Measurements from ENCODE around the gene OR51D1.

DNA sequence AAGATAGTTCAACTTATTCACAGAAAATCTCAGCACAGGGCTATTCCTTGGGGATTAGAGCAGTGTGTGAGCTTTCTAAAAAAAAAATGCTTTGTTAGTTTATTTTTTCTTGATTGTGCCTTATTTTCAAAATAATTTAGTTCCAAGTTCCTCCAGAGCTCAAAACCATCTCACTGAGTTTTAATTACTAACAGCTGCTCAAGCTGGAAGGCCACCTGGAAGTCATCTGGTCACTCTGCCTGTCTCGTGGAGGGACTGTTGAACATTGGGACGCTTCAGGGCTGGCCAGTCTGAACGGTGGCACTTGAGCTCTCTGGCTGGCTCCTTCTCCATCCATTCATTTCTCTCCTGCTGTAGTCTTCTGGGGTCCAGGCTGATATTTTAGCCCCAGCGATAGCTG lies 10.5 kb downstream of the OR51D1 start:
- TF ChIP-seq, protein P1, sequence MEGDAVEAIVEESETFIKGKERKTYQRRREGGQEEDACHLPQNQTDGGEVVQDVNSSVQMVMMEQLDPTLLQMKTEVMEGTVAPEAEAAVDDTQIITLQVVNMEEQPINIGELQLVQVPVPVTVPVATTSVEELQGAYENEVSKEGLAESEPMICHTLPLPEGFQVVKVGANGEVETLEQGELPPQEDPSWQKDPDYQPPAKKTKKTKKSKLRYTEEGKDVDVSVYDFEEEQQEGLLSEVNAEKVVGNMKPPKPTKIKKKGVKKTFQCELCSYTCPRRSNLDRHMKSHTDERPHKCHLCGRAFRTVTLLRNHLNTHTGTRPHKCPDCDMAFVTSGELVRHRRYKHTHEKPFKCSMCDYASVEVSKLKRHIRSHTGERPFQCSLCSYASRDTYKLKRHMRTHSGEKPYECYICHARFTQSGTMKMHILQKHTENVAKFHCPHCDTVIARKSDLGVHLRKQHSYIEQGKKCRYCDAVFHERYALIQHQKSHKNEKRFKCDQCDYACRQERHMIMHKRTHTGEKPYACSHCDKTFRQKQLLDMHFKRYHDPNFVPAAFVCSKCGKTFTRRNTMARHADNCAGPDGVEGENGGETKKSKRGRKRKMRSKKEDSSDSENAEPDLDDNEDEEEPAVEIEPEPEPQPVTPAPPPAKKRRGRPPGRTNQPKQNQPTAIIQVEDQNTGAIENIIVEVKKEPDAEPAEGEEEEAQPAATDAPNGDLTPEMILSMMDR (IDR thresholded peaks at IDR 0.05; ENCODE audit: borderline replicate concordance, extremely low read depth, low read length, poor library complexity, severe bottlenecking): no peak
- no peak for TF ChIP-seq EZH2 (IDR thresholded peaks at IDR 0.05; ENCODE audit: borderline replicate concordance, low read depth, low read length, severe bottlenecking)

Data from DND-41 (cell line).